Measurements from ENCODE around the gene C4orf46.
"Not testable (repeated sequence)": the region's sequence is repeated elsewhere in the genome, so short reads cannot be mapped to it uniquely, and the experiment has no call there.

The C4orf46 gene

DNA sequence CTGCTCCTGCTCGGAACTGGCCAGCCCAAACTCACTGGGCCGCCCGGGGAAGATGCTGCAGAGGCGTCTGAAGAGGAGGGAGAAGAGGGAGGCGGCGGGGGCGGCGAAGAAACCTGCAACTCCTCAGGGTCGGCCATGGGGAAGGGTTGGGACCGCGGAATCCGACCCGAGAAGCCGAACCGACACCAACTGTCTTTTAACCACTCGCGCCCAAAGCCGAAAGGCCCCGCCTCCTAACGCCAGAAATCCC, at the start of gene C4orf46:
Gene C4orf46, minus strand, starts transcription at position 223 of the 250 bp plus-strand sequence. Its CDS starts 86 bp downstream, at position 137.
- no peak for DNase-seq (ENCODE audit: low read depth in 2 of 2)

DNA sequence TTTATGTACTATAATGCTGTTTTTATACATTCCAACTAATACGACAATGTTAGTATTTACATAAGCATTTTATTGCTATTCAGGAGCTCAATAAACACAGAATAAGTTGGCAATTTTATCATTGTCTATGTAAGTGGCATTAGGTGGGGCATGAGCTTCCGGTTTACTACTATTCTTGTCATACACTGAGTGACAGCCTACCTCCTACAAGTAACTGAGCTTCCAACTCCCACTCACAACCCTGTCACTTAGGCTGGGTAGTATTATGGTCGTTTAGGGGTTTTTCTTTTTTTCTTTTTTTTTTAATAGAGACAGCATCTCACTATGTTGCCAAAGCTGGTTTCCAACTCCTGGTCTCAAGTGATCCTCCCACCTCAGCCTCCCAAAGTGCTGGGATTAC, 44.1 kb upstream of the C4orf46 start:
- DNase-seq (ENCODE audit: low read depth in 2 of 2): no peak

DNA sequence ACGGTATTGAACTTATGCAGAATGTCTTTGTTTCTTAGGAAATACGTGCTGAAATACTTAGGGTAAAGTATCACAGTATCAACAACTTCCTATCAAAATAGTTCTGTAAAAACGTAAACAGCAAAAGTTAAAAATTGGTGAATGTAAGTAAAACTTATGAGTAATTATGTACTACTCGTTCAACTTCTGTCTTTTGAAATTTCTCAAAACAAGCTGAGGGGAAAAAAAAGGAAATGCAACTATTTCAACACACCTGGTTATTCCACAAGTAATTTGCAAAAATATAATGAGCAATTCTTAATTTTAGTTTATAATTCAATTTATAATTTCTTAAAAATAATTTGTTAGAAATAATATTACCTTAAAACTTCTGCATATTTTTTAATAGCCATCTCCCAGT, 43.2 kb upstream of the C4orf46 start:
- DNase-seq (ENCODE audit: low read depth in 2 of 2): no peak

DNA sequence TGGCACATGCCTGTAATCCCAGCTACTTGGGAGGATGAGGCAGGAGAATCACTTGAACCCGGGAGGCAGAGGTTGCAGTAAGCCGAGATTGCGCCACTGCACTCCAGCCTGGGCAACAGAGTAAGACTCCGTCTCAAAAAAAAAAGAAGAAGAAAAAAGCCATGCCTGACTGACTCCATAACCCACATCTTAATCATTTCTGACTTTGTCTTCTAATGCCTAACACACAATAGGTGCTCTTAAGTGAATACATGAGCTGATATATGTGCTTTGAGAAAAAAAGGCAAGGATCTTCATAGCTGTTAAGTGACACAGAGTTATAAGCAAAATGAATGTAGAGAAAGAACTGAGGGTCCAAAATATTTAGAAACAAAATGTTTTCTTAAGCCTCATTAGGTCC, 40.9 kb upstream of the C4orf46 start:
- not testable (repeated sequence) for DNase-seq (ENCODE audit: low read depth in 2 of 2)

DNA sequence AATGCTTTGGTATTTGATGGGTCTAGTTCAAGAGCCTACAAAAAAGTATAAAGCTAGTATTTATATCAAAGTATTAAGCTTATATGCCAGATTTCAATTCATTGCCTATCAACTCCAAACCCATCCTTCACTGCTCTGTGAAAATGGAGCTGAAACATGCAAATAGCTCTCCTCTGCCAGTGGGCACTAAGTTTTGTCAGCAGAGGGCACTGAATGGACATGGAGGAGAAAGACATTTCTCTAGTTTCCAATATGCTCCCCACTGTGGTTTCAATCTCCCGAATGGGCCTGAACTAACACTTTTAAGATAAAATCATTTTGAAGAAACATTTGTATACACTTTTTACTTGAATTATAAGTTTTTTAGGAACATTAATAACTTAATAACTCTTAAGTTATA, 39.1 kb upstream of the C4orf46 start:
- DNase-seq (ENCODE audit: low read depth in 2 of 2): no peak

DNA sequence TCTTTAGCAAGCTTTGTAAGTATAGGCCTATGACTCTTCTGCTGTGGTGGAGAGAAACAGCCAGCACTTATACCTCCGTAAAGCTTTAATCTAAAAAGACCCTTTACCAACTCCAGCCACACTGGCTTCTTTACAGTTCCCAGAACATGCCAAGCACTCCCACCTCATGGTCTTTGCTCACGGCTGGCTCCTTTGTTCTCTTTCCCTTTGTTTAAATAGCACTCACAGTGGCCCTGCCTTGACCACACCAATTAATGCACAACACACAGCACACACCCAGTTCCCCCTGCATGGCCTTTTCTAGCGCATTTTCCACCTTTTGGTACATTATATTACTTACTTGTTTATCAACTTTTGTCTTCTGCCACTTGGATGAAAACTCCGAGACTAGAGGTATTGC, 32.6 kb upstream of the C4orf46 start:
- DNase-seq (ENCODE audit: low read depth in 2 of 2): no peak

DNA sequence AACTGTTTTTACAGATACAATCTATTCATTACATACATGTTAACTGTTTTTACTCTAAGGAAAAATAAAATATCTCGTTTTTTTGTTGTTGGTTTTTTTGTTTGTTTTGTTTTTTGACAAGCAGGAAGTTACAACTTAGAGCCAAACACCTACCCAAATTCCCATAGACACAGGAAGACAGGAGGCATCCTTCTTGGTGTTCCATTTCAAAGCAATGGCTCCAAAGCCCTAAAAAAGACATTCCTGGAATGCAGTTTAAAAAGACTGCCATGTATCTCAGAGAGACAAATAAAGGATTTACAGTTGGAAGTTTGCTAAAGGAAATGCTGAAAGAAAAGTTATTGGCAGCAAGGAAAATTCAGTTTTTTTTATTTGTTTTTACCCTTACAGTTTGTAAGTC, 17.1 kb upstream of the C4orf46 start:
- DNase-seq (ENCODE audit: low read depth in 2 of 2): no peak

DNA sequence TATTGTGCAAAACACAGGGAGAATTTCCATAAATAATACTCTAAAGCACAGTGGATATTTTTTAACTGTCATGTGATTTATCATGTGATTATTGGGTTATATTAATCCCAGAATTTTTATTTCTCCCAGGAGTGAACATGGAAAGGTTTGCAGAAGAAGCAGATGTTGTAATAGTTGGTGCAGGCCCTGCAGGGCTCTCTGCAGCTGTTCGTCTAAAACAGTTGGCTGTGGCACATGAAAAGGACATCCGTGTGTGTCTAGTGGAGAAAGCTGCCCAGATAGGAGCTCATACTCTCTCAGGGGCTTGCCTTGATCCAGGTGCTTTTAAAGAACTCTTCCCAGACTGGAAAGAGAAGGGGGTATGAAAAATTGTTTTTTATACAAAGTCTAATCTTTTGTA, 10.4 kb upstream of the C4orf46 start:
- DNase-seq (ENCODE audit: low read depth in 2 of 2): no peak

DNA sequence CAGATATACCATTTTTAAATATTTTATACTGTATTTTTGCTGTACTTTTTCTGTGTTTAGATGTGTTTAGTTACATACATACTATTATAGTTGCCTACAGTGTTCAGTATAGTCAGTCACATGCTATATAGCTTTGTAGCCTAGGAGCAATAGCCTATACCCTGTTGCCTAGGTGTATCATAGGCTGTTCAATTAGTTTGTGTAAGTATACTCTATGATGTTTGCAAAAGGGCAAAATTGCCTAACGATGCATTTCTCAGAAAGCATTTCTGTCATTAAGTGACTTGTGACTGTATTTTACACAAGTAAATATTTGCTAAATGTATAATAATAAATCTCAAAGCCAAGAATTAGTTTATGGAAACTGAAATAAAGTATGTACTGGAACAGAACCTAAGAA, 9.9 kb upstream of the C4orf46 start:
- DNase-seq (ENCODE audit: low read depth in 2 of 2): no peak

DNA sequence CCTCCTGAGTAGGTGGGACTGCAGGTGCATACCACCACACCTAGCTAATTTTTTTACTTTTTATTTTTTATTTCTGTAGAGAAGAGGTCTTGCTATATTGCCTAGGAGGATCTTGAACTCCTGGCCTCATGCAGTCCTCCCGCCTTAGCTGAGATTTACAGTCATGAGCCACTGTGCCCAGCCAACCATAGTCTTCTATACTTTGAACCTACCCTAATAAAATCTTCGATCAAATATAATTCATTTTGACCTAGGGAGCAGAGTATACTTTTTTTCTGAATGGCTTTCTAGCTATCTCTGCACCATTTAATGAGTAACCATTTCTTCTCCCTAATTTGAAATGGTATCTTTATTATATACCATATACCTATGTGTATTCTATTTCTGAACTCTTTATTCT, 7.1 kb upstream of the C4orf46 start:
- no peak for DNase-seq (ENCODE audit: low read depth in 2 of 2)

DNA sequence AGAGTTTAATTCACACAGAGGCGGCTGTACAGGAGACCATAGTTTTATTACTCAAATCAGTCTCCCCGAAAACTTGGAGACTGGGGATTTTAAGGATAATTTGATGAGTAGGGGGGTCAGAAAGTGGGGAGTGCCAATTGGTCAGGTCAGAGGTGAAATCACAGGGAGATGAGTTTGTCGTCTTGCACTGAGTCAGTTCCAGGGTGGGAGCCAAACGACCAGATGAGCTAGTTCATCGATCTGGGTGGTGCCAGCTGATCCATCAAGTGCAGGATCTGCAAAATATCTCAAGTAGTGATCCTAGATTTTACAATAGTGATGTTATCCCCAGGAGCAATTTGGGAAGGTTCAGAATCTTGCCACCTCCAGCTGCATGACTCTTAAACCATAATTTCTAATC, 4.4 kb upstream of the C4orf46 start:
- DNase-seq (ENCODE audit: low read depth in 2 of 2): no peak

DNA sequence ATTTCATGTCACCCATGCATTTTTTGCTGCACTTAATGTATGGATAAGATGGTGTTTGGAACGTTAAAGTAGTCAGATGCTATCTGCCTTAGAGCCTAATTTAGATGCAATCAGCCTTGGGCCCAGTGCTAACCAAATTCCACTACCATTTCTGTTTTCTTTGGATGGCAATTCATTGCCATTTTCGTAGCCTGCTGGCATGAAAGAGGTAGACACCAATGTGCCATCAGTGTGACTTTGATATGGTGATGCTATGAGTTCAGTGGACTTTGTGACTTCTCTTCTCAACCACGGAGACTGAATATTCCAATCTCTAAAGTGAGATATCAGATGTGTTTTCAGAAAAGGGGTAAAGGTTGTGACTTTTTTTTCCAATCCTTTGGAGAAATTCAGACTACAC, 1.9 kb upstream of the C4orf46 start:
- DNase-seq (ENCODE audit: low read depth in 2 of 2): no peak

DNA sequence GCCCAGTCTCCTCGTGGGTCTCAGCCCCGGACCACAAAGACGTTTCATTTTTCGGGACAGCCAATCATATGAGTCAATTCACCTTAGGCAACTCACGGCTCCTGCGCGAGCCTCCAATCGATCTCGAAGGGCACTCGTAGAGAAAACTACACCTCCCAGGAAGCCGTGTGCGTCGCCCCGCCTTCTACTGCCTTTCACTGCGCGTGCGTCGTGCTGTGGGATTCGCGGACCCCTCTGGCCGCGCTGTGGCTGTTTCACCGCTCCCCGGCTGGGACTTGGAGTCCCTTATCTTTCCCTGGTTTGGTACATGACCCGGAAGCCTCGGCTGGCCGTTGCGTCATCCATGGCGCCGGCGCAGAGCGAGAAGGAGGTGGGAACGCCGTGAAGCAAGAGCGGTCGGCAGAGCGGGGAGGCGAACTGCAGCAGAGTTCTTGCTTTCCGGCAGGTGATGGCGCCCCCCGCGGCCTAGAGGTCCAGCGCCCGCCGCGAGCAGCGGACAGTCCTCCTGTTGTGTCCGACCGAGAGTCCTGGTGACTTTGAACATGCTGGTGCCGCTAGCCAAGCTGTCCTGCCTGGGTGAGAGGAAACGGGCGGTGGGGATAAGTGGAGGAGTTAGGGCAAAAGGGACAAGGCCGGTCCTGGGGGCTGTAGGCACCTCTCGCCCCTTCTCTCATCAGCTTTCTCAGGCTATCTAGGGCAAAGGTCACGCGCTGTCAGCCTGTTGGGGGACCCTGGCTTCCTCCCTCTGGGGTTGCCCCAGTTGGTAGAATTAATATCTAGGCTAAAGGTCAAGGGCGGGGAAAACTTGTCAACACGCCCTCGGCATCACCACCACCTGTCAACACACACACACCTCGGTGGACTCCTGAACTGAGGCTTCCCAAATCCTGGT, 474 bp upstream of the C4orf46 start, which contains the start of gene ETFDH:
Gene ETFDH, plus strand, starts transcription at position 382 of the 892 bp plus-strand sequence. Its CDS starts 161 bp downstream, at position 543.
- DNase-seq (ENCODE audit: low read depth in 2 of 2): peak; percentile 97 to 98

DNA sequence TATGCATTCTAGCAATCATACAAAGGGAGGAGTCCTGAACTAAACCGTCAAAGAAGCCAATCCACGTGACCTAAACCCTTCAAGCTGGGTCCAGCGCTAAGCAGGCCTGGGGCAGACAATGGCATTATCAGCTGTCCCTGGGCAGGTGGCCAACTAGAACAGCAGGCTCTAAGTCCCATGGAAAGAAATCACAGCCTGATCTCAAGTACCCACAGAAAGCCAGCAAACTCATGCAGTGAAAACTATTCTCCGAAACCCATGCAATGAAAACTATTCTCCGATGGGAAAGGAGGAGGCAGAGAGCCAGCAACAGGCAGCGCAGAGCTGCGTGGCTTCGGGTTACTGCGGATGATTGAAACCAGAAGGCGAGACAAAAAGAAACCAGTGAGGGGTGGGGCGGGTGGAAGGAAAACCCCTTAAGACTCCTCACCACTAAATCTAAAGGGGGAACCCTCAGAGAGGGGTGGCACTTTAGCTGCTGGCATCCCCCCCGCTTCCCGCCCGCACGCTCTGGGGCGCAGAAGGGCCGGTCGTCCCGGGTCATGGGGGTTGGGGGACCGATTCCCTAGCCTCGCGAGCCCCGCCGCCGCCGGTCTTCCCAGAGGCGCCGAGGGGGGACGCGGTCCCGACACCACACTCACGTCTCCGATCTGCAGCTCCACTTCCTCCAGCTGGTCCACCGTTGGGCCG, 567 bp downstream of the C4orf46 start:
- peak; percentile 52 to 57 for DNase-seq (ENCODE audit: low read depth in 2 of 2)

DNA sequence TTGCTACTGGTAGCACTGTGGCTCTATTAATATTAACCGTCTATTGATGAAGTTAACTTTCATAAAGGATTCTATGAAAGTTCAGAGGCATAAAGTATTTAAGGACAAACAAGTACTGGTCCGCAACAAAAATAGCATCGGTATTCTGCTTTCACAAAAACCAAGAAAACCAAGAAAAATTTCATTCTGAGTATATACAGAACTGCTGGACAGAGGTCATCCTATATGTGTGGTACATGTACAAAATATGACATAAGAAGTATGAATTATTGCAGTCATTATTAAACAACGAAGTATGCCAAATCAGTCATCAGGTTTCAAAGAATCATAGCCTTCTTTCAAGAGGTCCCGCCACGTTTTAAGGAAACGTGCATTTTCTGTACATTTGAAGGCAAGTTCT, 2.4 kb downstream of the C4orf46 start:
- no peak for DNase-seq (ENCODE audit: low read depth in 2 of 2)

DNA sequence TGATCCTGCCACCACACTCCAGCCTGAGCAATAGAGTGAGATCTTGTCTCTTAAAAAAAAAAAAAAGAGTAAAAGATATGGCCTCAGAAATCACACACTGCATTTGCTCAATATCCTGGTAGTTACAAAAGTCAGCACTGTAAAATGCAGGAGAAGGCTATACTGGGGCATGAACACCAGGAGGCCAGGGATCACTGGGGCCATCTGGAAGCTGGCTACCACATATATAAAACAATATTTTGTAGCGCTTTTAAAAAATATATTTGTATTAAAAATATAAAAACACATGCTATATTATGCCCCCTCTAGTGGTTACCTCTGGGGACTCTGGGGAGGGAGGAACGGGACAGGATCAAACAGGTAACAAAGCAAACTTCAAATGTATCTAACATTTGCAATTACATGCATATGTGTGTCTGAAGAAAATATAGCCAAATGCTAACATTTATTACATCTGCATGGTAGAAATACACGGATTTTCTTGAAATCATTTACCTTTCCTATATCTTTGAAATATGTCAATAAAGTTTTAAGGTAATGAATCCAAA, 4.0 kb downstream of the C4orf46 start:
- DNase-seq (ENCODE audit: low read depth in 2 of 2): no peak

DNA sequence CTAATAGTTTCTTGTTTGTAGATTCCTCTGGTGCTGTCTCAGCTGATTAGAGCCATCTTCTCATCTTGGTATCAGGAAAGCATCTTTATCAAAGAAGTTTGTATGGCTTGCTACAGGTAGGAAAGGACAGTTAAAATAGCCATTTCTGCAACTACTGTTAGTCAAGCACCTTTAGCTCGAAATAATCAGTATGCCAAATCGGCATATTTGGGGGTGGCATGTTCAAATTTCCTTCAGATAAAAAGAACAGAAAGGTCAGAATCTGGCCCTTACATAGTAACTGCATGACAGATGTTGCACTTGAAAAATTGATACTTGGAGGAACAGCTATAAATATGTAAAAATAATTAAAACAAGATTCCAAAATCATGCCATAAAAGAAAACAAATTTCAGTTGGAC, 4.8 kb downstream of the C4orf46 start:
- no peak for DNase-seq (ENCODE audit: low read depth in 2 of 2)

DNA sequence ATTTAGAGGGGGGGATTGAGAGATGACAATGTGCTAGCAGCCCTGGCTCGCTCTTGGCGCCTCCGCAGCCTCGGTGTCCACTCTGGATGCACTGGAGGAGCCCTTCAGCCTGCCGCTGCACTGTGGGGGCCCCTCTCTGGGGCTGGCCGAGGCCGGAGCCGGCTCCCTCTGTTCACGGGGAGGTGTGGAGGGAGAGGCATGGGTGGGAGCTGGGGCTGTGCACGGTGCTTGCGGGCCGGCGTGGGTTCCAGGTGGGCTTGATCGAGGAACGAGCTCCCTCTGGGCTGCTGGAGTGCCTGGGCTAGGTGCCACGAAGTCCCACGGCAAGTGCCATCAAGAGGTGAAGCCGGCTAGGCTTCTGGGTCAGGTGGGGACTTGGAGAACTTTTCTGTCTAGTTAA, 6.9 kb downstream of the C4orf46 start:
- no peak for DNase-seq (ENCODE audit: low read depth in 2 of 2)

DNA sequence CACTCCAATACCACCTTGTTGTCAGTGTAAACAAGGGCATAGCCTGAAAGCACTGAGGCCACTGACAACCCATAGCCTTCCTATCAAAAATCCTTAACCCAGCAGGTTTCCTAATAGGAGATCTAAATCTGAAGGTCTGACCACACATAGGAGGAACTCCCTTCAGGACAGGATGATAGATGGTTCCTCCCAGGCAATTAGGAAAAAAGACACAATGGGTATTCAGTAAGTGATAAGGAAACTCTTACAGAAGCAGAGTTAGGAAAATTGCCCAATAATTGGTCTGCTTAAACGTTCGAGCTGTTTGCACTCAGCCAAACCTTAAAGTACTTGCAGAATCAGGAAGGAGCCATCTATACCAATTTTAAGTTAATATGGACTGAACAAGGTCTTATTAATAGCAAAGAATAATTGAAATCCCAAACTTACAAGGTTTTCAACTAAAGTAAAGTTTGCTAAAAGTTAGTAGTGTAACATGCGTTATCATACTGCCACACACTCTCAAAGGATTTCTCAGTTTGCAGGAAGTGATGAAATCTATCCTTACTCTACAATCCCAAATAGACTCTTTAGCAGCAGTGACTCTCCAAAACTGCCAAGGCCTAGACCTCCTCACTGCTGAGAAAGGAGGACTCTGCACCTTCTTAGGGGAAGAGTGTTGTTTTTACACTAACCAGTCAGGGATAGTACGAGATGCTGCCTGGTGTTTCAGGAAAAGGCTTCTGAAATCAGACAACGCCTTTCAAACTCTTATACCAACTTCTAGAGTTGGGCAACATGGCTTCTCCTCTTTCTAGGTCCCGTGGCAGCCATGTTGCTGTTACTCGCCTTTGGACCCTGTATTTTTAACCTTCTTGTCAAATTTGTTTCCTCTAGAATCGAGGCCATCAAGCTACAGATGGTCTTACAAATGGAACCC, 7.7 kb downstream of the C4orf46 start:
- DNase-seq (ENCODE audit: low read depth in 2 of 2): not testable (repeated sequence)

DNA sequence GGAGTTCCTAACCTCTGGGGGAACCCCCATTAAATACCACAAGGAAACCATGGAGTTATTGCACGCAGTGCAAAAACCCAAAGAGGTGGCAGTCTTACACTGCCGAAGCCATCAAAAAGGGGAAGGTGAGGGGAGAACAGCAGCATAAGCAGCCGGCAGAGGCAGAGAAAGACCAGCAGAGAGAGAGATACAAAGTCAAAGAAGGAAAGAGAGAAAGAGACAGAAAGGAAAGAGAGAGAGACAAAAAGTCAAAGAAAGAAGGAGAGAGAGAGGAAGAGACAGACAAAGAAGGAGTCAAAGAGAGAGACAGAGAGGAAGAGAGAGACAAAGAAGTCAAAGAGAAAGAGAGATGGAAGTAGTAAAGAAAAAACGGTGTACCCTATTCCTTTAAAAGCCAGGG, 8.4 kb downstream of the C4orf46 start:
- DNase-seq (ENCODE audit: low read depth in 2 of 2): not testable (repeated sequence)

DNA sequence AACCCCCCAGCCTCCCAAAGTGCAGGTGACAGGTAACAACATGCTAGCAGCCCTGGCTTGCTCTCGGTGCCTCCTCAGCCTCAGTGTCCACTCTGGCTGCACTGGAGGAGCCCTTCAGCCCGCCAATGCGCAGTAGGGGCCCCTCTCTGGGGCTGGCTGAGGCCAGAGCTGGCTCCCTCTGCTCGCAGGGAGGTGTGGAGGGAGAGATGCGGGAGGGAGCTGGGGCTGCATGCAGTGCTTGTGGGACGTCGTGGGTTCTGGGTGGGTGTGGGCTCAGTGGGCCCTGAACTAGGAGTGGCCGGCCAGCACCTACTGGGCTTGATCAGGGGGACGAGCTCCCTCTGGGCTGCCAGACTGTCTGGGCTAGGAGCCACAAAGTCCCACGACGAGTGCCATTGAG, 14.4 kb downstream of the C4orf46 start:
- no peak for DNase-seq (ENCODE audit: low read depth in 2 of 2)

DNA sequence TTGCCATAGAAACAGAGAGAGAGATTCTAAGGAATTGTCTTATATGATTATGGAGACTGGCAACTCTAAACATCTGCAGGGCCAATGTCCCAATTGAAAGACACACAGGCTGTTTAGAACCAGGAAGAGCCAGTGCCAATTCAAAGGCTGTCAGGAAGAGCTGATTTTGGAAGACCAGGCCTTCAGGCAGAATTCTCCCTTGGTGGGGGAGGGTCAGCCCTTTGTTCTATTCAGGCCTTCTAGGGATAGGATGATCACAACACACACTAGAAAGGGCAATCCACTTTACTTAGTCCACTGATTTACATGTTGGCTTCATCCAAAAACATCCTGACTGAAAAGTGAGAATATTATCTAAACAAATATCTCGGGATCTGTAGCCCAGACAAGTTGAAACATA, 15.2 kb downstream of the C4orf46 start:
- DNase-seq (ENCODE audit: low read depth in 2 of 2): no peak
